Mononuclear cell (primary cell): ENCODE data around the gene DEFB118. TPM values are rescaled to one million over a fixed set of nuclear protein-coding genes. Genes with fewer than 3 reads are reported as not detected.

ENCODE experiments used
- H3K27me3 ChIP-seq: 2 replicates; pipeline ENCODE4 v1.6.0; 2011; ENCODE audit warnings: low read length, control low read depth; ENCODE audit not compliant: insufficient read depth
- H3K4me1 ChIP-seq: 2 replicates; pipeline ENCODE4 v1.5.1; 2011; ENCODE audit warnings: mild to moderate bottlenecking, low read length, control low read depth; ENCODE audit not compliant: insufficient read depth
- H3K4me3 ChIP-seq: 2 replicates; pipeline ENCODE4 v1.5.1; 2011; ENCODE audit warnings: mild to moderate bottlenecking, low read length, moderate library complexity
- H3K9me3 ChIP-seq: 2 replicates; pipeline ENCODE4 v1.5.1; 2011; ENCODE audit warnings: low read depth, mild to moderate bottlenecking, control low read depth, low read length
- total RNA-seq: library from RNA; depleted of rRNA; stranded (reverse); fragments of >200 nt; gene quantifications from one replicate; pipeline ENCODE4 v1.2.3, GENCODE V29; 2012

The DEFB118 gene
- total RNA-seq, 1 donor: not detected

DNA sequence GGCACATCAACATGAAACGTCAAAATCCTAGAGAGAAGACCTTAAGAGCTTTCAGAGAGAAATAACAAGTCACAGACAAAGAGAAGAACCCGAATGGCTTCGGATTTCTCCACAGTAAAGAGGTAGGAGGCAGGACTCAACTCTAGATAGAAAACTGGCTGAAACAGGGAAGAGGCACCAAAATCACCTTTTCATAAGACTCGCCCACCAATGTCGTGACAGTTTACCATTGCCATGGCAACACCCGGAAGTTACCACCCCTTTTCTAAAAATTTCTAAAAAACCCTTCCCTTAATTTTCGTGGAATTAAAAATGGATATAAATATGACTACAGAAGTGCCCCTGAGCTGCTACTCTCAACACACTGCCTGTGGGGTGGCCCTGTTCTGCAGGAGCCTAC, 49.9 kb downstream of the DEFB118 start:
- no peaks in the 10 kb centered on the region for H3K4me1 ChIP-seq
- no peaks in the 10 kb centered on the region for H3K27me3 ChIP-seq
- no peak overlapping the region for H3K4me3 ChIP-seq
- H3K9me3 ChIP-seq: no peaks in the 10 kb centered on the region

Other genes with a start within 250 kb of the DEFB118 start
- gene DEFB115, start 110.9 kb upstream of the DEFB118 start, total RNA-seq: not detected
- not detected for gene DEFB116, start 60.0 kb upstream of the DEFB118 start, total RNA-seq
- gene DEFB119, start 22.0 kb downstream of the DEFB118 start, total RNA-seq: not detected
- gene DEFB121, start 37.6 kb downstream of the DEFB118 start, total RNA-seq: not detected
- not detected for gene DEFB123, start 72.0 kb downstream of the DEFB118 start, total RNA-seq
- gene DEFB124, start 106.5 kb downstream of the DEFB118 start, total RNA-seq: not detected
- gene REM1, start 106.7 kb downstream of the DEFB118 start, total RNA-seq: 0.10 TPM
- gene HM13, start 145.8 kb downstream of the DEFB118 start, total RNA-seq: 62.0 TPM
- 17.1 TPM for gene ID1, start 236.7 kb downstream of the DEFB118 start, total RNA-seq